Astrocyte (in vitro differentiated cells and primary cell): Measurements from ENCODE around the gene KDM1A. TPM values are rescaled to one million over a fixed set of nuclear protein-coding genes. Genes with fewer than 3 reads are reported as not detected.

Source experiments
- DNase-seq: peaks from one replicate; pipeline ENCODE4 v3.0.0-alpha.2; 2010; ENCODE audit warnings: low read depth
- FAIRE-seq: peaks from 2 replicates; lab custom pipeline; 2011; peaks lifted over from hg19 to GRCh38; lab: Jason Lieb, UNC
- H2AFZ ChIP-seq: 2 replicates; pipeline ENCODE4 v1.6.0; 2012; ENCODE audit warnings: low read depth, low read length, inconsistent platforms
- H3K27ac ChIP-seq: 2 replicates; pipeline ENCODE4 v1.5.1; 2011; ENCODE audit warnings: low read depth, low read length, inconsistent platforms
- H3K27me3 ChIP-seq: 2 replicates; pipeline ENCODE4 v1.6.0; 2011; ENCODE audit warnings: low read length, inconsistent platforms; ENCODE audit not compliant: insufficient read depth
- H3K36me3 ChIP-seq: 2 replicates; pipeline ENCODE4 v1.5.1; 2011; ENCODE audit warnings: low read length, inconsistent platforms; ENCODE audit not compliant: insufficient read depth
- H3K4me1 ChIP-seq: 2 replicates; pipeline ENCODE4 v1.5.1; 2011; ENCODE audit warnings: low read length, inconsistent platforms; ENCODE audit not compliant: insufficient read depth
- H3K4me2 ChIP-seq: 2 replicates; pipeline ENCODE4 v1.6.0; 2012; ENCODE audit warnings: low read length, inconsistent platforms
- H3K4me3 ChIP-seq: 2 replicates; pipeline ENCODE4 v1.5.1; 2011; ENCODE audit warnings: low read depth, mild to moderate bottlenecking, low read length, inconsistent platforms; ENCODE audit not compliant: insufficient read depth
- H3K79me2 ChIP-seq: 2 replicates; pipeline ENCODE4 v1.6.0; 2012; ENCODE audit warnings: mild to moderate bottlenecking, low read length, inconsistent platforms; ENCODE audit not compliant: insufficient read depth
- H3K9ac ChIP-seq: 2 replicates; pipeline ENCODE4 v1.6.0; 2012; ENCODE audit warnings: mild to moderate bottlenecking, low read length, inconsistent platforms
- H3K9me3 ChIP-seq: 2 replicates; pipeline ENCODE4 v1.5.1; 2012; ENCODE audit warnings: low read depth, mild to moderate bottlenecking, low read length, inconsistent platforms; ENCODE audit not compliant: insufficient read depth
- H4K20me1 ChIP-seq: 2 replicates; pipeline ENCODE4 v1.6.0; 2012; ENCODE audit warnings: low read length, inconsistent platforms; ENCODE audit not compliant: insufficient read depth
- H3K27ac Mint-ChIP-seq: one replicate; pipeline ENCODE4 v1.8.0; 2021; ENCODE audit warnings: mild to moderate bottlenecking, mixed read lengths; ENCODE audit not compliant: unreplicated experiment
- H3K27me3 Mint-ChIP-seq: one replicate; pipeline ENCODE4 v1.8.0; 2021; ENCODE audit warnings: low read depth, mixed read lengths; ENCODE audit not compliant: unreplicated experiment
- H3K36me3 Mint-ChIP-seq: one replicate; pipeline ENCODE4 v1.8.0; 2021; ENCODE audit warnings: low read depth, mixed read lengths; ENCODE audit not compliant: unreplicated experiment
- H3K4me1 Mint-ChIP-seq: one replicate; pipeline ENCODE4 v1.8.0; 2021; ENCODE audit warnings: low read depth, mixed read lengths; ENCODE audit not compliant: unreplicated experiment
- H3K4me3 Mint-ChIP-seq: one replicate; pipeline ENCODE4 v1.8.0; 2021; ENCODE audit warnings: mild to moderate bottlenecking, moderate library complexity, mixed read lengths; ENCODE audit not compliant: unreplicated experiment
- H3K9me3 Mint-ChIP-seq: one replicate; pipeline ENCODE4 v1.8.0; 2021; ENCODE audit warnings: mild to moderate bottlenecking, mixed read lengths; ENCODE audit not compliant: unreplicated experiment
- CTCF ChIP-seq: IDR thresholded peaks from 2 replicates; pipeline ENCODE4 v1.5.1; 2011; ENCODE audit warnings: low read depth, mild to moderate bottlenecking, inconsistent platforms, low read length, moderate library complexity; ENCODE audit not compliant: insufficient read depth
- EZH2 ChIP-seq: IDR thresholded peaks from 2 replicates; pipeline ENCODE4 v1.6.1; 2012; ENCODE audit warnings: mild to moderate bottlenecking, low read length, inconsistent platforms; ENCODE audit not compliant: insufficient read depth
- total RNA-seq: library from RNA; stranded (reverse); gene quantifications from 2 replicates; pipeline ENCODE4 v1.2.1, GENCODE V29; 2021

The KDM1A gene
- total RNA-seq, 1 donor from 2014 or later: 110 TPM

- Histone ChIP-seq H3K4me3 (peak overlapping the region; percentile 79), H3K4me2 (peak overlapping the region; percentile 100), H2AFZ (peak overlapping the region; percentile 93), H3K27ac (peak overlapping the region; percentile 80), H3K27me3 (no peaks in the 10 kb centered on the region), H3K9me3 (no peaks in the 10 kb centered on the region), H3K4me1 (peaks cover 4% of the 10 kb centered on the region), H3K36me3 (no peaks in the 10 kb centered on the region), H3K9ac (peak overlapping the region; percentile 91), H3K79me2 (peaks cover 46% of the 10 kb centered on the region), H4K20me1 (peaks cover 31% of the 10 kb centered on the region)
- peaks cover 2% of the 10 kb centered on the region for H3K4me1 Mint-ChIP-seq
- TF ChIP-seq EZH2 (no peak), CTCF (no peak)
- H3K4me3 Mint-ChIP-seq: peak overlapping the region; percentile 97
- H3K9me3 Mint-ChIP-seq: peaks cover 2% of the 10 kb centered on the region
- peaks cover 9% of the 10 kb centered on the region for H3K36me3 Mint-ChIP-seq
- no peak for DNase-seq
- no peak for FAIRE-seq
- no peaks in the 10 kb centered on the region for H3K27me3 Mint-ChIP-seq
- H3K27ac Mint-ChIP-seq: peak overlapping the region; percentile 98
Observed at GRCh38 chr1:23018661-23019093, 591 bp upstream of the KDM1A start.

- Mint-ChIP-seq H3K4me3 (peak overlapping the region; percentile 100), H3K36me3 (peaks cover 13% of the 10 kb centered on the region), H3K4me1 (no peaks in the 10 kb centered on the region), H3K27me3 (no peaks in the 10 kb centered on the region), H3K9me3 (peaks cover 2% of the 10 kb centered on the region), H3K27ac (peak overlapping the region; percentile 98)
- Histone ChIP-seq H3K4me1 (no peaks in the 10 kb centered on the region), H3K4me2 (peak overlapping the region; percentile 100), H3K9me3 (no peaks in the 10 kb centered on the region), H3K27me3 (no peaks in the 10 kb centered on the region), H3K4me3 (peak overlapping the region; percentile 79), H3K36me3 (no peaks in the 10 kb centered on the region), H3K9ac (peak overlapping the region; percentile 91), H4K20me1 (peaks cover 44% of the 10 kb centered on the region), H3K27ac (peak overlapping the region; percentile 80), H2AFZ (peak overlapping the region; percentile 93), H3K79me2 (peaks cover 60% of the 10 kb centered on the region)
- no peak for DNase-seq
- no peak for FAIRE-seq
- TF ChIP-seq EZH2 (no peak), CTCF (no peak)
Observed at GRCh38 chr1:23019863-23020625, 776 bp downstream of the KDM1A start.
